Stimulated activated CD8-positive, alpha-beta memory T cell treated with anti-CD3 and anti-CD28 coated beads, Interleukin-4, amount 100 ng/mL, for 1 hour (primary cell): ENCODE results near the gene CNGB1.
"Not testable (repeated sequence)": the region's sequence is repeated elsewhere in the genome, so short reads cannot be mapped to it uniquely, and the experiment has no call there.

Experiments used
- DNase-seq, 2 donors: peaks; one replicate each; pipeline ENCODE4 v3.0.0-alpha.2; 2020; ENCODE audit warnings: low read depth in 2 of 2, low spot score in 1 of 2

CNGB1 gene

GRCh38 chr16:57911743-57912142 is 59.2 kb downstream of the CNGB1 start:
- no peak for DNase-seq

GRCh38 chr16:57910696-57911095 is 60.2 kb downstream of the CNGB1 start:
- no peak for DNase-seq

- no peak for DNase-seq
Measured at GRCh38 chr16:57908409-57908987, 62.4 kb downstream of the CNGB1 start.

- DNase-seq, result no peak
Measured at GRCh38 chr16:57906382-57907316, 64.3 kb downstream of the CNGB1 start.

GRCh38 chr16:57904101-57904500 is 66.8 kb downstream of the CNGB1 start:
- no peak for DNase-seq

GRCh38 chr16:57903656-57904055 is 67.3 kb downstream of the CNGB1 start:
- no peak for DNase-seq

GRCh38 chr16:57901480-57902069 is 69.4 kb downstream of the CNGB1 start:
- DNase-seq, result no peak

GRCh38 chr16:57900796-57901479 is 70.0 kb downstream of the CNGB1 start:
- DNase-seq, result no peak

- peak; percentile 61 to 62 for DNase-seq
Measured at GRCh38 chr16:57899771-57900661, 70.9 kb downstream of the CNGB1 start.

- DNase-seq, result no peak
Measured at GRCh38 chr16:57898961-57899360, 72.0 kb downstream of the CNGB1 start.

GRCh38 chr16:57897996-57898395 is 72.9 kb downstream of the CNGB1 start:
- DNase-seq, result no peak

- DNase-seq, result no peak
Measured at GRCh38 chr16:57897053-57897784, 73.7 kb downstream of the CNGB1 start.

GRCh38 chr16:57895081-57895547 is 75.8 kb downstream of the CNGB1 start:
- DNase-seq, result not testable (repeated sequence)

- DNase-seq, result no peak
Measured at GRCh38 chr16:57894390-57895080, 76.4 kb downstream of the CNGB1 start.

GRCh38 chr16:57893559-57894389 is 77.2 kb downstream of the CNGB1 start:
- no peak for DNase-seq

- no peak for DNase-seq
Measured at GRCh38 chr16:57893217-57893558, 77.7 kb downstream of the CNGB1 start.

- no peak for DNase-seq
Measured at GRCh38 chr16:57892447-57893096, 78.4 kb downstream of the CNGB1 start.

GRCh38 chr16:57892041-57892440 is 78.9 kb downstream of the CNGB1 start:
- no peak for DNase-seq
